ENCODE measurements around the gene EIF3A.

Gene EIF3A

GRCh38 chr10:119003572-119004289, 76.9 kb downstream of the EIF3A start:
- DNase-seq = no peak

GRCh38 chr10:119001717-119002500, 78.7 kb downstream of the EIF3A start:
- no peak for DNase-seq

GRCh38 chr10:118998183-118998582, 82.4 kb downstream of the EIF3A start:
- DNase-seq = no peak

- no peak for DNase-seq
These were observed 83.2 kb downstream of the EIF3A start for GRCh38 chr10:118997379-118997778.

GRCh38 chr10:118995739-118996138, 84.9 kb downstream of the EIF3A start:
- DNase-seq = no peak

GRCh38 chr10:118994321-118994720, 86.3 kb downstream of the EIF3A start:
- DNase-seq = no peak

- DNase-seq = no peak
These were observed 87.4 kb downstream of the EIF3A start for GRCh38 chr10:118993214-118993613.

- no peak for DNase-seq
These were observed 88.1 kb downstream of the EIF3A start for GRCh38 chr10:118992496-118992895.

- DNase-seq = no peak
These were observed 90.3 kb downstream of the EIF3A start for GRCh38 chr10:118990326-118990725.

GRCh38 chr10:118986815-118987790, 93.5 kb downstream of the EIF3A start:
- DNase-seq = no peak

GRCh38 chr10:118985576-118985975, 95.0 kb downstream of the EIF3A start:
- no peak for DNase-seq

Data from activated CD4-positive, CD25-positive, alpha-beta regulatory T cell treated with anti-CD3 and anti-CD28 coated beads, Interleukin-2, amount 50 U/mL, for 72 hours (primary cell).